Measurements from ENCODE around the gene GLCE. TPM values are rescaled to one million over a fixed set of nuclear protein-coding genes. Genes with fewer than 3 reads are reported as not detected.

The GLCE gene
- total and polyA plus RNA-seq, 4 experiments from 2014 or later = 6.1 to 9.0 (median 7.2) TPM

- H3K27me3 ChIP-seq (ENCODE audit: insufficient read depth, low read length) = peaks cover 6% of the 10 kb centered on the region
- intact Hi-C loops (cut with micrococcal nuclease) = no loop called here
- H3K27me3 Mint-ChIP-seq = peaks cover 3 to 25% of the 10 kb centered on the region in 2 donors
- H3K36me3 ChIP-seq (ENCODE audit: insufficient read depth, low read length) = no peaks in the 10 kb centered on the region
- H3K36me3 Mint-ChIP-seq = no peaks in the 10 kb centered on the region
- CTCF ChIA-PET (ENCODE audit: partially characterized antibody) = no interaction called here
- H3K9me3 Mint-ChIP-seq = no peaks in the 10 kb centered on the region
- no peaks in the 10 kb centered on the region for H3K9me3 ChIP-seq (ENCODE audit: control insufficient read depth in 1 of 2, low read length in 2 of 2)
- POLR2A ChIA-PET (ENCODE audit: partially characterized antibody) = no interaction called here
- no peak for DNase-seq
- H3K27ac Mint-ChIP-seq = no peak overlapping the region
- H3K4me1 Mint-ChIP-seq = no peaks in the 10 kb centered on the region
- no peaks in the 10 kb centered on the region for H3K4me1 ChIP-seq (ENCODE audit: insufficient read depth, low read length)
- no peak overlapping the region for H3K4me3 ChIP-seq (ENCODE audit: low read length in 2 of 2)
- H3K27ac ChIP-seq (ENCODE audit: low read depth, low read length) = no peak overlapping the region
- H3K4me3 Mint-ChIP-seq = no peak overlapping the region
These were observed 133.5 kb downstream of the GLCE start for GRCh38 chr15:69293741-69294615.

GRCh38 chr15:69296606-69297005 is 136.2 kb downstream of the GLCE start:
- peaks cover 0 to 4% (median under 1%) of the 10 kb centered on the region in 4 donors for H3K4me1 Mint-ChIP-seq
- Histone ChIP-seq H3K27me3 (ENCODE audit: insufficient read depth, low read length) (peaks cover 17% of the 10 kb centered on the region), H3K4me3 (ENCODE audit: low read length in 2 of 2) (no peak overlapping the region), H3K27ac (ENCODE audit: low read depth, low read length) (no peak overlapping the region), H3K36me3 (ENCODE audit: insufficient read depth, low read length) (no peaks in the 10 kb centered on the region), H3K4me1 (ENCODE audit: insufficient read depth, low read length) (no peaks in the 10 kb centered on the region), H3K9me3 (ENCODE audit: control insufficient read depth in 1 of 2, low read length in 2 of 2) (no peaks in the 10 kb centered on the region)
- no peak overlapping the region for H3K4me3 Mint-ChIP-seq
- peaks cover 10 to 38% of the 10 kb centered on the region in 2 donors for H3K27me3 Mint-ChIP-seq
- H3K9me3 Mint-ChIP-seq = no peaks in the 10 kb centered on the region
- CTCF ChIA-PET (ENCODE audit: partially characterized antibody) = no interaction called here
- intact Hi-C loops (cut with micrococcal nuclease) = no loop called here
- peak overlapping the region in 1 of 7 donors; percentile 36 for H3K27ac Mint-ChIP-seq
- DNase-seq = no peak
- H3K36me3 Mint-ChIP-seq = no peaks in the 10 kb centered on the region
- POLR2A ChIA-PET (ENCODE audit: partially characterized antibody) = no interaction called here

DNA sequence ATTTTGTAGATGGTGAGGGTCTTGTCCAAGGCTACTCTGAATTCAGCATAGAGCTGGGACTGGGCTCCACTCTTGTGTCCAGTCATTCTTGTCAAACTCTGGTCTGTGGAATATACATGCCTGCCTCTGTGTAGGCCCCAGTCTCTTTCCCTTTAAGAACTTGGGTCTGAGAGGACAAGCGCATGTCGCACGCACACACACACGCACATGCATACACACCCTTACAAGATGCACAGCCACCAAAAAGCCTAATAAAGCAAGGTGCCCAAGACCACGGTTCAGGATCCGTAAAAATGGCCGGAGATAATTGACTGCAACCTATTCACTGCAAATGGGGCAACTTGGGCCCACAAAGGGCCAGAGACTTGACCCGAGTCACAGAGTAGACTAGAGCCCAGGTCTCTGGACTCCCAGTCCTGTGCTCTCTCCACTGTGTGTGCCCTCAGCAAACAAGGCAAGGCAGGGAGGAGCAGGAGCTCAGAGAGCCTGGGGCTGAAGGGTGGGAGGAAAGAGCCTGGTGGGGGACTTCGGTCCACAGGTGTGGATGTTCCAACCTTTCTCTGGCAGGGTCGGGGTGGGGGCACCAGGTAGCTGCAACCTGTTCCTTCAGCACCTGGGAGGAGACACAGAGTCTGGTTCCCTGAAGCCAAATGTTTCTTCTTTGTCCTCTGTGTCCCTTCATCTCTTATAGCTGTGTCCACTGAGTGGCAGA is 137.4 kb downstream of the GLCE start:
- peak overlapping the region in 1 of 7 donors; percentile 37 for H3K27ac Mint-ChIP-seq
- intact Hi-C loops (cut with micrococcal nuclease) = no loop called here
- H3K36me3 ChIP-seq (ENCODE audit: insufficient read depth, low read length) = no peaks in the 10 kb centered on the region
- no peak overlapping the region for H3K4me3 ChIP-seq (ENCODE audit: low read length in 2 of 2)
- peaks cover 0 to 4% (median 1%) of the 10 kb centered on the region in 4 donors for H3K4me1 Mint-ChIP-seq
- peaks cover 17% of the 10 kb centered on the region for H3K27me3 ChIP-seq (ENCODE audit: insufficient read depth, low read length)
- peaks cover 17 to 46% of the 10 kb centered on the region in 2 donors for H3K27me3 Mint-ChIP-seq
- DNase-seq = no peak
- no peaks in the 10 kb centered on the region for H3K4me1 ChIP-seq (ENCODE audit: insufficient read depth, low read length)
- H3K9me3 Mint-ChIP-seq = no peaks in the 10 kb centered on the region
- POLR2A ChIA-PET (ENCODE audit: partially characterized antibody) = no interaction called here
- H3K27ac ChIP-seq (ENCODE audit: low read depth, low read length) = no peak overlapping the region
- no peaks in the 10 kb centered on the region for H3K36me3 Mint-ChIP-seq
- no peaks in the 10 kb centered on the region for H3K9me3 ChIP-seq (ENCODE audit: control insufficient read depth in 1 of 2, low read length in 2 of 2)
- H3K4me3 Mint-ChIP-seq = peak overlapping the region in 7 of 8 donors; percentile 8 to 61 (median 56)
- CTCF ChIA-PET (ENCODE audit: partially characterized antibody) = no interaction called here

- intact Hi-C loops (cut with micrococcal nuclease) = no loop called here
These were observed 137.9 kb downstream of the GLCE start for GRCh38 chr15:69298354-69298696.

DNA sequence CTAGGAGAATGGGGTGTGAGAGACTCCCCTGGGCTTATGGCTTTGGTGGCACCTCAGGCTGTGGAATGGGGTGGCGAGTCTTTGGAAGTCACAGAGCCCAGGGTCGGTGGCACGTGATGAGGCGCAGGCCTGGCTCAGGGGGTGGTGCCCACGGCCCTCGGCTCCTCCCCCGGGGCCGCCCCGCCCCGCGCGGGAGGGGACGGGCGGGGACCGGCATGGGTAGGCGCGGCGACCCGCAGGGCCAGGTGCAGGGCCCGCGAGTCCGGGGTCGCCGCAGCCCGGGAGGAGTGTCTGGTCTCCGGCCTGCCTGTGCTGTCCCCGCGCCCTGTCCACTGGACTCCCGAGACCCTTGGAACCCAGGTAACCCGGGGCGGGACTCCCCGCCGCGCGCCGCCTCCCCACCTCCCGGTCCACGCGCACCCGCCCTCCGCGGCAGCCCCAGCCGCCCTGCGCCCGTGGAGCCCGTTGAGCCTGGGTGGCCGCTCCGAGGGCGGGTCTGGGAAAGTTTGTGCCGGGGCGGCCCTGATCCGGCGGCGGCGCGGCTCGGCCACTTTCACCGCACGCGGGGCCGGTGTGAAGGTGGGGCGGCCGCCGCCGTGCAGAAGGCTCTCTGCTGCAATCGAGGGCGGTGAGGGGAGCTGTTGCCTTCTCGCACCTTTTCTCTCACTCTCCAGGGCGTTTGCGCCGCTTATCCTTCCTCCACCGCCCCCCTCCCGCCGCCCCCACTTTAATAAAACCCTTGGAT is 138.4 kb downstream of the GLCE start, which contains the start of gene PAQR5:
Gene PAQR5, plus strand, starts transcription at position 216 of the 745 bp plus-strand sequence. CDS start 61,169 bp downstream, outside the sequence.
- Histone ChIP-seq H3K27ac (ENCODE audit: low read depth, low read length) (no peak within 1 kb of the TSS), H3K9me3 (ENCODE audit: control insufficient read depth in 1 of 2, low read length in 2 of 2) (no peaks in the 10 kb centered on the region), H3K4me3 (ENCODE audit: low read length in 2 of 2) (no peak within 1 kb of the TSS), H3K4me1 (ENCODE audit: insufficient read depth, low read length) (no peaks in the 10 kb centered on the region), H3K36me3 (ENCODE audit: insufficient read depth, low read length) (no peaks in the 10 kb centered on the region), H3K27me3 (ENCODE audit: insufficient read depth, low read length) (peaks cover 17% of the 10 kb centered on the region)
- Mint-ChIP-seq H3K27ac (no peak within 1 kb of the TSS), H3K36me3 (no peaks in the 10 kb centered on the region), H3K9me3 (no peaks in the 10 kb centered on the region), H3K27me3 (peaks cover 19 to 49% of the 10 kb centered on the region in 2 donors), H3K4me1 (peaks cover 0 to 4% (median 3%) of the 10 kb centered on the region in 4 donors), H3K4me3 (peak within 1 kb of the TSS; percentile 12 to 71 (median 58))
- intact Hi-C loops (cut with micrococcal nuclease) = no loop called here
- POLR2A ChIA-PET (ENCODE audit: partially characterized antibody) = no interaction called here
- CTCF ChIA-PET (ENCODE audit: partially characterized antibody) = no interaction called here
- DNase-seq = no peak

More at GRCh38 chr15:69298354-69298696, 137.9 kb downstream of the GLCE start:
- Mint-ChIP-seq H3K9me3 (no peaks in the 10 kb centered on the region), H3K27ac (no peak overlapping the region), H3K27me3 (peaks cover 19 to 47% of the 10 kb centered on the region in 2 donors), H3K4me3 (peak overlapping the region in 3 of 8 donors; percentile 43 to 61 (median 56)), H3K36me3 (no peaks in the 10 kb centered on the region), H3K4me1 (peaks cover 0 to 4% (median 3%) of the 10 kb centered on the region in 4 donors)
- Histone ChIP-seq H3K9me3 (ENCODE audit: control insufficient read depth in 1 of 2, low read length in 2 of 2) (no peaks in the 10 kb centered on the region), H3K4me3 (ENCODE audit: low read length in 2 of 2) (no peak overlapping the region), H3K27me3 (ENCODE audit: insufficient read depth, low read length) (peaks cover 17% of the 10 kb centered on the region), H3K4me1 (ENCODE audit: insufficient read depth, low read length) (no peaks in the 10 kb centered on the region), H3K27ac (ENCODE audit: low read depth, low read length) (no peak overlapping the region), H3K36me3 (ENCODE audit: insufficient read depth, low read length) (no peaks in the 10 kb centered on the region)
- ChIA-PET POLR2A (ENCODE audit: partially characterized antibody) (no interaction called here), CTCF (ENCODE audit: partially characterized antibody) (no interaction called here)
- DNase-seq = no peak

- Histone ChIP-seq H3K4me3 (ENCODE audit: low read length in 2 of 2) (no peak overlapping the region), H3K27ac (ENCODE audit: low read depth, low read length) (no peak overlapping the region), H3K4me1 (ENCODE audit: insufficient read depth, low read length) (no peaks in the 10 kb centered on the region), H3K36me3 (ENCODE audit: insufficient read depth, low read length) (no peaks in the 10 kb centered on the region), H3K9me3 (ENCODE audit: control insufficient read depth in 1 of 2, low read length in 2 of 2) (no peaks in the 10 kb centered on the region), H3K27me3 (ENCODE audit: insufficient read depth, low read length) (peaks cover 17% of the 10 kb centered on the region)
- CTCF ChIA-PET (ENCODE audit: partially characterized antibody) = interaction anchor here (0.9 kb wide), 1 partner anchor 95 kb away, joined by 3 read pairs; no protein-coding TSS in a partner anchor
- DNase-seq = no peak
- H3K4me1 Mint-ChIP-seq = peaks cover 0 to 4% (median 3%) of the 10 kb centered on the region in 4 donors
- peaks cover 19 to 54% of the 10 kb centered on the region in 2 donors for H3K27me3 Mint-ChIP-seq
- no peak overlapping the region for H3K27ac Mint-ChIP-seq
- no peaks in the 10 kb centered on the region for H3K36me3 Mint-ChIP-seq
- peak overlapping the region in 3 of 8 donors; percentile 37 to 59 (median 46) for H3K4me3 Mint-ChIP-seq
- intact Hi-C loops (cut with micrococcal nuclease) = no loop called here
- POLR2A ChIA-PET (ENCODE audit: partially characterized antibody) = no interaction called here
- no peaks in the 10 kb centered on the region for H3K9me3 Mint-ChIP-seq
These were observed 139.0 kb downstream of the GLCE start for GRCh38 chr15:69299451-69299886.
